ENCODE data around the gene CRBN.

The CRBN gene

GRCh38 chr3:3119393-3119851 lies 60.1 kb downstream of the CRBN start:
- no peak for TF ChIP-seq EZH2phosphoT487 (IDR thresholded peaks at IDR 0.05; ENCODE audit: borderline replicate concordance)
- TF ChIP-seq, protein P1, sequence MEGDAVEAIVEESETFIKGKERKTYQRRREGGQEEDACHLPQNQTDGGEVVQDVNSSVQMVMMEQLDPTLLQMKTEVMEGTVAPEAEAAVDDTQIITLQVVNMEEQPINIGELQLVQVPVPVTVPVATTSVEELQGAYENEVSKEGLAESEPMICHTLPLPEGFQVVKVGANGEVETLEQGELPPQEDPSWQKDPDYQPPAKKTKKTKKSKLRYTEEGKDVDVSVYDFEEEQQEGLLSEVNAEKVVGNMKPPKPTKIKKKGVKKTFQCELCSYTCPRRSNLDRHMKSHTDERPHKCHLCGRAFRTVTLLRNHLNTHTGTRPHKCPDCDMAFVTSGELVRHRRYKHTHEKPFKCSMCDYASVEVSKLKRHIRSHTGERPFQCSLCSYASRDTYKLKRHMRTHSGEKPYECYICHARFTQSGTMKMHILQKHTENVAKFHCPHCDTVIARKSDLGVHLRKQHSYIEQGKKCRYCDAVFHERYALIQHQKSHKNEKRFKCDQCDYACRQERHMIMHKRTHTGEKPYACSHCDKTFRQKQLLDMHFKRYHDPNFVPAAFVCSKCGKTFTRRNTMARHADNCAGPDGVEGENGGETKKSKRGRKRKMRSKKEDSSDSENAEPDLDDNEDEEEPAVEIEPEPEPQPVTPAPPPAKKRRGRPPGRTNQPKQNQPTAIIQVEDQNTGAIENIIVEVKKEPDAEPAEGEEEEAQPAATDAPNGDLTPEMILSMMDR (conservative IDR thresholded peaks at IDR 0.05; ENCODE audit: low read length), result no peak
- H2AFZ ChIP-seq (ENCODE audit: low read length), result no peak overlapping the region

GRCh38 chr3:3117651-3118050 lies 61.8 kb downstream of the CRBN start:
- Histone ChIP-seq H3K4me3 (ENCODE audit: low read length, poor library complexity, severe bottlenecking) (no peak overlapping the region), H3K79me2 (ENCODE audit: insufficient read depth, low read length) (no peaks in the 10 kb centered on the region), H3K9me2 (replicated peaks; ENCODE audit: low read depth, low read length) (no peaks in the 10 kb centered on the region), H3F3A (ENCODE audit: low read depth) (no peaks in the 10 kb centered on the region), H3K9me3 (ENCODE audit: insufficient read depth, low read depth, low read length) (no peaks in the 10 kb centered on the region), H2AFZ (ENCODE audit: low read length) (no peak overlapping the region), H3K36me3 (ENCODE audit: insufficient read depth, low read length) (no peaks in the 10 kb centered on the region), H4K20me1 (ENCODE audit: insufficient read depth, low read length, poor library complexity, severe bottlenecking) (no peaks in the 10 kb centered on the region), H3K4me2 (ENCODE audit: low read depth, low read length, poor library complexity, severe bottlenecking) (no peak overlapping the region), H3K27me3 (ENCODE audit: insufficient read depth, low read length, poor library complexity, severe bottlenecking) (no peaks in the 10 kb centered on the region), H3K4me1 (ENCODE audit: insufficient read depth, low read length, poor library complexity, severe bottlenecking) (peaks cover 9% of the 10 kb centered on the region), H3K9ac (ENCODE audit: low read depth, low read length, poor library complexity, severe bottlenecking) (no peak overlapping the region)
- TF ChIP-seq, protein P1 (conservative IDR thresholded peaks at IDR 0.05; ENCODE audit: low read length), result no peak
- TF ChIP-seq EZH2phosphoT487 (IDR thresholded peaks at IDR 0.05; ENCODE audit: borderline replicate concordance), result no peak

More at GRCh38 chr3:3119393-3119851, 60.1 kb downstream of the CRBN start:
- no peaks in the 10 kb centered on the region for H3K9me3 ChIP-seq (ENCODE audit: insufficient read depth, low read depth, low read length)
- no peak overlapping the region for H3K4me3 ChIP-seq (ENCODE audit: low read length, poor library complexity, severe bottlenecking)
- no peaks in the 10 kb centered on the region for H3K79me2 ChIP-seq (ENCODE audit: insufficient read depth, low read length)
- no peaks in the 10 kb centered on the region for H4K20me1 ChIP-seq (ENCODE audit: insufficient read depth, low read length, poor library complexity, severe bottlenecking)
- H3K9me2 ChIP-seq (replicated peaks; ENCODE audit: low read depth, low read length), result no peaks in the 10 kb centered on the region
- H3F3A ChIP-seq (ENCODE audit: low read depth), result no peaks in the 10 kb centered on the region
- H3K27me3 ChIP-seq (ENCODE audit: insufficient read depth, low read length, poor library complexity, severe bottlenecking), result no peaks in the 10 kb centered on the region
- peak overlapping the region; percentile 18 for H3K4me2 ChIP-seq (ENCODE audit: low read depth, low read length, poor library complexity, severe bottlenecking)
- no peaks in the 10 kb centered on the region for H3K36me3 ChIP-seq (ENCODE audit: insufficient read depth, low read length)
- no peak overlapping the region for H3K9ac ChIP-seq (ENCODE audit: low read depth, low read length, poor library complexity, severe bottlenecking)
- peaks cover 9% of the 10 kb centered on the region for H3K4me1 ChIP-seq (ENCODE audit: insufficient read depth, low read length, poor library complexity, severe bottlenecking)

DNA sequence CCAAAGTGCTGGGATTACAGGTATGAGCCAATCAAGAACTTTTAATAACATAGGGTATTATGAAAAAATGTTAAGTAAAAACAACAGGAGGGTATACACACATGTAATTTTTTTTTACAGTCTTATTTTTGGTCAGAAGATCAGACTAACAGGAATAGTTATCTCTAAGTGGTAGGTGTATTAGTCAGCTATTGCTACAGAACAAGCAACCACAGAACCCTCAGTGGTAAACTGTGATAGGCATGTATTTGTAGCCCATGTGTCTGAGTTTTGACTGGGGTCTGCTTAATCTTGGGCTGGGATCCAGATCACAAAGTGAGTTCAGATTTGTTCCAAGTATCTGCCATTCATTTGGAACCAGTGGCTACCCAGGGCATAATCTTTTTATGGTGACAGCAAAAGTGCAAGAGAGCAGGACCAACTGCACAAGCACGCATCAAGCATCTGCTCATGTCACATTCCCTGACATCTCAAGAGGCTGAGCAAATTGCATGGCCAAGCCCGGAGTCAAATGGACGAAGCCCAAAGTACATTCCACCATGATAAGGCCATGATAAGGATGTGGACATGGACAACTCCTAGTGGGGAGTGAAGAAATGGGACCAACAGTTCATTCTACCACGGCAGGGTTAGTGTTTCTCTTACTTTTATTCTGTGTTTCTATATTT lies 66.3 kb downstream of the CRBN start:
- Histone ChIP-seq H3K4me2 (ENCODE audit: low read depth, low read length, poor library complexity, severe bottlenecking) (no peak overlapping the region), H3K4me1 (ENCODE audit: insufficient read depth, low read length, poor library complexity, severe bottlenecking) (no peaks in the 10 kb centered on the region), H3K9me2 (replicated peaks; ENCODE audit: low read depth, low read length) (no peaks in the 10 kb centered on the region), H3K4me3 (ENCODE audit: low read length, poor library complexity, severe bottlenecking) (no peak overlapping the region), H3K36me3 (ENCODE audit: insufficient read depth, low read length) (no peaks in the 10 kb centered on the region), H3K79me2 (ENCODE audit: insufficient read depth, low read length) (no peaks in the 10 kb centered on the region), H3K9ac (ENCODE audit: low read depth, low read length, poor library complexity, severe bottlenecking) (no peak overlapping the region), H3K27me3 (ENCODE audit: insufficient read depth, low read length, poor library complexity, severe bottlenecking) (no peaks in the 10 kb centered on the region), H3F3A (ENCODE audit: low read depth) (no peaks in the 10 kb centered on the region), H2AFZ (ENCODE audit: low read length) (no peak overlapping the region), H4K20me1 (ENCODE audit: insufficient read depth, low read length, poor library complexity, severe bottlenecking) (no peaks in the 10 kb centered on the region), H3K9me3 (ENCODE audit: insufficient read depth, low read depth, low read length) (no peaks in the 10 kb centered on the region)
- TF ChIP-seq, protein P1 (conservative IDR thresholded peaks at IDR 0.05; ENCODE audit: low read length), result no peak
- TF ChIP-seq EZH2phosphoT487 (IDR thresholded peaks at IDR 0.05; ENCODE audit: borderline replicate concordance), result no peak

Measured in Loucy (cell line).